GM03348 (cell line): ENCODE data around the gene OR51I2.

Experiments used
- DNase-seq: peaks from one replicate; pipeline ENCODE4 v3.0.0; 2012; ENCODE audit warnings: low spot score

The OR51I2 gene

DNA sequence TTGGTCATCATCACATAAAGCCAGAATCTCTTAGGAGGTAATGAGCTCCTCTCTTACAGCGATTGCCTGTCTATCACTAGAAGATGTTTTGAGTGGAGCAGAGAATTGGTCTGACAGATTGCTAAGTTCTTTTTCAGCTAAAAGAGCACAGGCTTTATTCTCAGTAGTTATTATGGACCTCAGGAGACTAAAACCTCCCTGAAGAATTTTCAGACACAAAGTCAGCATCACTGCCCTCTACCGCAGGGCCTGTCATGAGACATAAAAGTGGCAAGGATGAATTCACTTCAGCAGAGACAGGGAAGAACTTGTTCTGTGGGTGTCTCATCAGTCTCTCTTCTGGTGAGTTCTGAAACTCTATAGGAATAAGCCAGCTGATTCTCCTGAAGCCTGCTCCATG, at the start of gene OR51I2:
TSS of gene OR51I2 (plus strand) at position 301 of the 400 bp plus-strand sequence. CDS start 4,166 bp downstream, outside the sequence.
- no peak for DNase-seq

- DNase-seq = no peak
These were observed 44.0 kb upstream of the OR51I2 start for GRCh38 chr11:5405173-5405572.

- DNase-seq = no peak
These were observed 28.1 kb upstream of the OR51I2 start for GRCh38 chr11:5420993-5421392.

DNA sequence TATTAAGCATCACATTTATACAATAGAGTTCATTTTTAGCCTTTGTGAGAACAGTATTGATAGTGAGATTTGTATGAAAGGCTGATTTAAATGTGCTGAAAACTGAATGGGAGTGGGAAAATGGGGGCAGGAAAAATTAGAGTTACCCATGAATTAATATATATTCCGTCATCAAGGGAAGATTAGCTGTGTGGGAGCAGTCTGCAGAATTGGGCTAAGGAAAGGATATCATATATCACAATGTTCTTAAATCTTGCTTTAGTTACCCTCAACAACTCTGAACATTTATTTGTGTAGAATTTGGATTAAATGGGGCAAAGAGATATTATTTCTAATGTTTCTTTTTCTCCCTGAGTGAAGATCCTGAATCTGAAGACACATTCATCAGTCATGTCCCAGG, 27.3 kb upstream of the OR51I2 start, which contains the start of gene OR51Q1:
TSS of gene OR51Q1 (plus strand) at position 301 of the 400 bp plus-strand sequence. CDS start at position 391, 90 bp downstream.
- DNase-seq = no peak

DNA sequence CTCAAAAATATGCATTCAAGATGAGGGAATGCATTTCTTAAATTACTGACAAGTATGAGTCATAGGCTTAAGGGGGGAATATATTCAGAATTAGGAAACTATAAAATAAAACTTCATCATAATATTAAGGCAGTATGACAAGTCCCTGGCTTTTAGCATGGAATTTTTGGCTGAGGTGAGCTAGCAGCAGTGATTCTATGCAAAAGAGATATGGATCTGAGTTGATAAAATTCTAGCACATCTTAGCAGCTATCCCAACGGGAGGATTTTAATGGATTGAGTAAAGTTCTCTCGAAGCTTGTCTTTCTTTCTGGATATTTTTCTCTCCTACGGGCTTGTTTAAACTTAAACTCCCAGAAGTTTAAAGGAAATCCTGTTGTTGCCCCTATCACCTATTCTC, 26.0 kb upstream of the OR51I2 start:
- DNase-seq = no peak

DNA sequence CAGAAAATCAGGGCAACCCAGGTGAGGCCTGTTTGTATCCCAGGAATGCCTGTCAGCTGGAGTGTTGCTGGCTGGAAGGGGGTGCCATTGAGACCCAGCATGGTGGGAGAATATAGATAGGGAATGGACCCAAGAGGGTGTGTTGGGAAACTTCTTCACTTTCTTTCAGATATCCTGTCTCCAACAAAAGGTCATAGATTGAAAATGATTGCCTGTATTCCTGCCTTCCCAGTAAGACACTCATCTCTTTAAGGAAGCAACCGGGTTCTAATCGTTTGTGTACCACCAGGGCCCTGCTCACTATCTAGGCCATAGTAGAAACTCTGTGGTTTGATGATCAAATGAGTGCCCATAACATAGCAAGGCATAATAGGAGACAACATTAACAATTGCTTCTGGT, 7.7 kb upstream of the OR51I2 start, which contains the start of gene OR51I1:
TSS of gene OR51I1 (minus strand) at position 101 of the 400 bp plus-strand sequence. CDS start at position 101, 0 bp downstream.
- DNase-seq = no peak

GRCh38 chr11:5443835-5444393, 5.2 kb upstream of the OR51I2 start:
- DNase-seq = no peak

GRCh38 chr11:5449432-5449831, 309 bp downstream of the OR51I2 start:
- no peak for DNase-seq

DNA sequence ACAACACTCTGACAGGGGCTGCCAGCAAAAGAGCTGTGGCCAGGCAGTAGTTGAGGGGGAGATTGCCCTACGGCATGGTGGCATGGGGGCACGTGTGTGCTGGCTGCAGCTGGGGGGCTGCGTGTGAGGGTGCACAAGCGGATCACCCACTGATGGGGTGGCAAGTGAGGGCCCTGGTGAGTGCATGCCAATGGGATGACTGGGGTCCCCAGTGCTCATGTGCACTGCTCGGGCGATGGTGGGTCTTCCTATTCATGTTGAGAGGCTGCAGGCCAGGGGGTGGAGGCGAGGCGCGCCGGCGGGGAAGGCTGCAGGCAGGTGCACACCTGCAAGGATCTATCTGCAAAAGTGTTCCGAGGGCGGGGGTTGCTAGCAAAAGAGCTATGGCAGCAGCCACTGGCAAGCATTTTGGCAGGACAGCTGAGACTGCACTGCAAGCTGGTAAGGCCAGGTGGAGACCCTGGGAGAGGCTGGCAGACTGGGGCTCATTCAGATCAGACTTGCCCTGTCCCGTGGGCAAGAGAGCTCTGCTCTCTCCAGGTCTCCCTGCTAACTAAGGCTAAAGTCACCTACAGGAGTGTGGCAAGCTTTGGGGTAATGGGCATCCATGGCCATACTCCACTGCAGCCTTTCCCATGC, 12.0 kb downstream of the OR51I2 start:
- no peak for DNase-seq

- DNase-seq = no peak
These were observed 18.4 kb downstream of the OR51I2 start for GRCh38 chr11:5467527-5467926.

DNA sequence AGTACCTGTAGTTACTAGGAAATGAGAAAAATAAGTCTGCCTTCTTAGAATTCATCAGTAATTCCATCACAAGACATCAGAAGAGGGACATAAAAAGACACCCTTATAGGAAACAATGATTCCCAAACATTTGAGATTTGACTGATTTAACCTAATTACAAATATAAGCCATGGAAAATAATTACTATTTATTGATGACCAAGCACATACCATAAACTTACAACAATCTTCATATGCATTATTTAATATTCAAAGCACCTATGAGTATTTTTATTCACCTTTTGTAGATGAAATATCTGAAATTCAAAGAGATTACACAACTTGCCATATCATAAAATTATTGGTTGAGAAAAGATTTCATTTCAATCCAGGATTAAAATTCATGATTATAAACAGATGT, 24.8 kb downstream of the OR51I2 start:
- DNase-seq = no peak

DNA sequence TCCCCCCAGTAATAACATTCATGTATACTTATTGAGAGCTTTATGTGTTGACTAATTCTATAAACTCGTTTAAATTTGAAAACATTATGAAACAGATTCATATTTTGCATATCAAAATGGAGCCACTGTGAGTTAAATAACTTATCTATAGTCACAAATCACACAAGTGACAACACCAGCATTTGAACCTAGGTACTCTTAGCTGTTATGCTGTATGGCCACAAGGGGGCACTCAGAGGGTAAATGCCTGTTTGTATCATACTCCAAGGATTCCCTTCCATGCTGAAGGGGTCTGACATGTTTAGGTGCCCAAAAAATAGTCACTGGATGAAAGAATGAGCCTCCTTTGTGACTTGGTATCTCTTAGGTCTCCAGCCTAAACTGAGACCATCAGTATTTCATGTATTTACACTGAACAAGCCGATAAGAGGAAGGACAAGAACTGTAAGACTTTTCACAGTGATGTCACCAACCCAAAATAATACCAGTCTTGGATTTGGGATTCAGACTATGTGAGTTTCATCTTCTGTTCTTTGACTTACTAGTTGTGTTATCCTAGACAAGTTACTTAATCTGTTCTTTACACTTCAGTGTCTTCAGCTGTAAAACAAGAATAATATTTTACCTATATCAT, 27.2 kb downstream of the OR51I2 start:
- peak; percentile 76 for DNase-seq

DNA sequence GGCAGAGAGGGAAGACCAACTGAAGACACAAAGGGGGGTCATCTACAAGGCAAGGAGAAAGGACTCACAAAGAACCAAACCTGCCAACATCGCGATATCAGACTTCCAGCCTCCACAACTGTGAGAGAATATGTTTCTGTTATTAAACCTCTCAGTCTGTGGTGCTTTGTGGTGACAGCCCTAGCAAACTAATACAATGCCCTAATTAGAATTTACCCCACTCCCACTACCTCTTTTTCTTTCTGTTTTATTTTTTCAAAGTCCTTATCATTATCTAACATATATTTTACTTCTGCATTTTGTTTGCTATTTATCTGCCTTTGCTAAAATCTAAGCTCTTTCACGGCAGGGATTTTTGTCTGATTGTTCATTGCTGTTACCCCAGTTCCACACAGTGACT, 36.9 kb downstream of the OR51I2 start:
- no peak for DNase-seq

DNA sequence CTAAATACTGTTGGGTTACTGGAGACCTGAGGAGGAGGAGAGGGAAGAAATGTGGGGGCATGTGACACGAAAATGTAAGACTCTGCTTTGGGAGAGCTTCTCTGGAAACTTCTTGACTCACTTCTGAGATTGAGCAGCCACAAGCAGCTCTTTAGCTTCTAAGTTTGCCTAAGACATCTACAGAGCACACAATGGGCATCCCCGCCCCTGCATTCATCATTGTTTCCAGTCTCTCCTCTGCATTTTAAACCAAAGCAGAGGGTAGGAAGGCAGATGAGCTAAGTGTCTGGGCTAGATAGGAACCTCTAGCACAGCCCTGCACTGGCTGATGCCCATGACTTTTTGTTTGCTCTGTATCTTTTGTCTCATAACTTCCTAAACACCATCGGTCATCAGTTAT, 37.3 kb downstream of the OR51I2 start:
- no peak for DNase-seq

DNA sequence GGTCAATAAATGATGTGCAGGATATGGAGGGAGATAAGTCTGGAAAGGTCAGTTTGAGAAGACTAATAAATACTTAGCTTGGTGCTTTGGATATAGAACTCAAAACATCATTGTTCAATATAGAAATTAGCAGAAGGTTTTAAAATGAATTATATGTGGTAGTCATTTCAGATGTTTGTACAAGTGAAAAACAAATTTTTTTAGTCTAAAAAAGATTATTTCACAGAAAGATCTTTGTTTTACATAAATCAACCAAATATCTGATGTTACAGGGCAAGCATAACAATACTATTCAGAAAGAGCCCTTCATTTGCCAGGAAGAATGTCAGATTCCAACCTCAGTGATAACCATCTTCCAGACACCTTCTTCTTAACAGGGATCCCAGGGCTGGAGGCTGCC, 39.3 kb downstream of the OR51I2 start, which contains the start of gene OR52D1:
TSS of gene OR52D1 (plus strand) at position 301 of the 400 bp plus-strand sequence. CDS start at position 323, 22 bp downstream.
- DNase-seq = no peak

GRCh38 chr11:5488798-5489399, 39.8 kb downstream of the OR51I2 start:
- DNase-seq = no peak

DNA sequence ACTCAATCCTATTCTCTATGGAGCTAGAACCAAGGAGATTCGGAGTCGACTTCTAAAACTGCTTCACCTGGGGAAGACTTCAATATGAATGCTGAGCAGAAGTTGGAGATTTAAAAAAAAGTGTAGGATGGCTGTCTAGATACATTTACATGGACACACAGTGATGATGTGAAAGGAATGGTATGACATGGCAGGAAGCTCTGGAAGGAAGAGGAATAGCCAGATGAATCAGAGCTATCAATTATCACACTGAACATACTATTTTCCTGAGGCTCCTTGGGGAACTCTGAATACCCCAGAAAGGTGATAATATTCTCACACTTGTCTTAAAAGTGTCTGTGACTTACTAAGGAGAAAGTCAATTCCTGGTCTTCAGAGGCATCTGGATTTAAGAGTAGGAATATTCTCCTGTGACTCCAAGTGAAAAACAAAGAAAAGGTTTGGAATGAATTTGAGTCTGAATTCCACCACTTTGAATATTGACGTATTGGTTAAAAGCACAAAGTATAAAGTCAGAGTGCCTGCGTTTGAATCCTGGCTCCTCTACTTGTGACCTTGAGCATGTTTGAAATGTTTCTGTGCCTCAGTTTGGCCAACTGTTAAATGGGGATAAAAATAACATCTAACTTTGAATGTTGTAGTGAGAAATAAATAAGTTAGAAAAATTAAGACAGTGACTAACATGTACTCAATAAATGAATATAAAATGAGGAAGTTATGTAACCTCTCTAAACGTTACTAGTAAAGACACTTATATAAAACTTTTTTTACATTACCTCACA, 40.6 kb downstream of the OR51I2 start:
- DNase-seq = peak; percentile 11

DNA sequence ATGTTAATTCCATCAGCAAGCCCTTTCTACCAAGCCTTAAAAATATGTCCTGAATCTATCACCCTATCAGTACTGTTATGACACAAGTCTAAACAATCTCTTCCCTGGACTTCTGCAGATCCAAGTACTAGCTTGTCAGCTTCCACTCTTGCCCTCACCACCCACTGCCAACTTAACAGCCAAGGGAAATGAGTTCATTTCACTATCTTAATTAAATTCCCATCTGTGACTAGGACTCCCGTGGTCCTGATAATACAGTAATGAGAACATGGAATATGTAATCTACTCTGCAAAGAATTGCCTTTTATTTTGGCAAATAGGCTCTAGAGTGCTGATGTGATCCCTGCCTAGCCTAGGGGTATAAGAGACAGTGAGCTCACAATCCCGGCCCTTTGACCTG, 50.5 kb downstream of the OR51I2 start:
- DNase-seq = no peak

- DNase-seq = no peak
These were observed 51.3 kb downstream of the OR51I2 start for GRCh38 chr11:5500393-5500801.

DNA sequence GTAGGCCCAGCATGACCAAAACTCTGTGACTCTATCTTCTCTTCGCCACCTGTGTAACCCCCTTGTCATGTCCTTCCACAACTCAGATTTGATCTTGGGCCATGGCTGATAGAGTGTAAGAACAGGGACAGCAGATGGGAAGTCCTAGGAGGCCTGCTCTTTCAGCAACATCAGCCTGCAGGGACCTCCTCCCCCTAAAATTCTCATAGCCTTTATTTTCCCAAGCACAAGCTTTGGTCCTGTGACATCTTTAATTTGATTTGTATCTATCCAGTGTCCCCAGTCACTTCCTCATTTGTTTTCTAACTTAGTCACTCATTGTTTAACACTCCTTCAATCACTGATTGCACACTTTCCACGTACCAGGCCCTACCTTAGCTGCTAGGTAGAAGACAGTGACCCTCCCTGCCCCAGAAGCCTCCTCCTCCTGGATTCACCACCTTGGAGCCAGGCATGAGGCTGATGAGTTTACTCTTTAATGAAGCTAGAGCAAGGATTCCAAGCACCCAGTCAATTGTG, 55.3 kb downstream of the OR51I2 start:
- no peak for DNase-seq

GRCh38 chr11:5505363-5506048, 56.4 kb downstream of the OR51I2 start:
- no peak for DNase-seq
